ENCODE results near the gene MAPK10.

GRCh38 chr4:86357608-86358007 is 2.2 kb downstream of the MAPK10 start:
- TF ChIP-seq, protein P1, sequence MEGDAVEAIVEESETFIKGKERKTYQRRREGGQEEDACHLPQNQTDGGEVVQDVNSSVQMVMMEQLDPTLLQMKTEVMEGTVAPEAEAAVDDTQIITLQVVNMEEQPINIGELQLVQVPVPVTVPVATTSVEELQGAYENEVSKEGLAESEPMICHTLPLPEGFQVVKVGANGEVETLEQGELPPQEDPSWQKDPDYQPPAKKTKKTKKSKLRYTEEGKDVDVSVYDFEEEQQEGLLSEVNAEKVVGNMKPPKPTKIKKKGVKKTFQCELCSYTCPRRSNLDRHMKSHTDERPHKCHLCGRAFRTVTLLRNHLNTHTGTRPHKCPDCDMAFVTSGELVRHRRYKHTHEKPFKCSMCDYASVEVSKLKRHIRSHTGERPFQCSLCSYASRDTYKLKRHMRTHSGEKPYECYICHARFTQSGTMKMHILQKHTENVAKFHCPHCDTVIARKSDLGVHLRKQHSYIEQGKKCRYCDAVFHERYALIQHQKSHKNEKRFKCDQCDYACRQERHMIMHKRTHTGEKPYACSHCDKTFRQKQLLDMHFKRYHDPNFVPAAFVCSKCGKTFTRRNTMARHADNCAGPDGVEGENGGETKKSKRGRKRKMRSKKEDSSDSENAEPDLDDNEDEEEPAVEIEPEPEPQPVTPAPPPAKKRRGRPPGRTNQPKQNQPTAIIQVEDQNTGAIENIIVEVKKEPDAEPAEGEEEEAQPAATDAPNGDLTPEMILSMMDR (IDR thresholded peaks at IDR 0.05) = no peak
- TF ChIP-seq POLR2AphosphoS5 (IDR thresholded peaks at IDR 0.05) = no peak
- no peak for TF ChIP-seq POLR2A (IDR thresholded peaks at IDR 0.05)

Measured in prostate gland (tissue), 2 donors.